Gastrocnemius medialis (tissue), 4 donors: Measurements from ENCODE around the gene IWS1.

ENCODE experiments used
- POLR2A ChIP-seq, 2 donors: fragments of 450-650 bp; IDR thresholded peaks; one replicate each; pipeline ENCODE4 v1.6.1; 2017; ENCODE audit warnings: antibody characterized with exemption in 2 of 2, mild to moderate bottlenecking in 2 of 2, moderate library complexity in 2 of 2
- TF ChIP-seq, protein P1 (sequence below), 5 experiments: fragments of 450-650 bp in 3 of 5; fragments of 200-600 bp in 2 of 5; sonication (generic) in 2 of 5; IDR thresholded peaks in 4 of 5; conservative IDR thresholded peaks in 1 of 5; 1 replicate in 4 of 5; 2 replicates in 1 of 5; pipeline ENCODE4 v1.5.1; 2016 to 2019; ENCODE audit warnings: antibody characterized with exemption in 5 of 5, mild to moderate bottlenecking in 3 of 5, moderate library complexity in 3 of 5

DNA sequence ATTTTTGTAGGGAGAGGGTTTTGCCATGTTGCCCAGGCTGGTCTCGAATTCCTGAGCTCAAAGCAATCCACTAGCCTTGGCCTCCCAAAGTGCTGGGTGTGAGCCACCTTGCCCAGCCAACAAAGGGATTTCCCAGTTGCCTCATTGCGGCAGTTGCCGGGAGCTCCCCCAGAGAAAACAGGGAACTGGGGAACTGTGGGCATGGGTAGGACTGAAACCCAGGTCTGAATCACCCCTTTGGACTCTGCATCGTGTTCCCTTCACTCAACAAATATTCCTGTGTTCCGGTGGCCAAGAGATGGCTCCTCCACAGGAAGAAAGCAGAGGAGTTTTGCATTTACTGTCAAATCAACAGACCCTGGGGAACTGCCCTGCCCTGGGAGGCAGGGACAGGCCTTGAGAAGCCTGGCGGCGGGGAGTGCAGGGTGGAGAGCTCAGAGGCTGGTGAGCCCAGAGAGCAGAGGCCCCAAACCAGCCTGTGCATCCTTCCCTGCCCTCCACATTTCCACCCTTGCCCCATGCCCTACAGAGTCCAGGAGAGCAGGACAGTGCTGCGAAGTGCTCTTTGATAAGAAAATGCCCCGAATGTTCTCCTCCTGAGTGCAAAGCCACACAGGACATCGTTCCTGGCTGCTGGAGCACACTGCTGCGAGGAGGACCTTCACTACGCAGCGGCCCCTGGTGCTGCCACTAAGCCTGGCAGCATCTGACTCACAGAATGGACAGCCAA, 34.1 kb upstream of the IWS1 start:
- TF ChIP-seq, protein P1, sequence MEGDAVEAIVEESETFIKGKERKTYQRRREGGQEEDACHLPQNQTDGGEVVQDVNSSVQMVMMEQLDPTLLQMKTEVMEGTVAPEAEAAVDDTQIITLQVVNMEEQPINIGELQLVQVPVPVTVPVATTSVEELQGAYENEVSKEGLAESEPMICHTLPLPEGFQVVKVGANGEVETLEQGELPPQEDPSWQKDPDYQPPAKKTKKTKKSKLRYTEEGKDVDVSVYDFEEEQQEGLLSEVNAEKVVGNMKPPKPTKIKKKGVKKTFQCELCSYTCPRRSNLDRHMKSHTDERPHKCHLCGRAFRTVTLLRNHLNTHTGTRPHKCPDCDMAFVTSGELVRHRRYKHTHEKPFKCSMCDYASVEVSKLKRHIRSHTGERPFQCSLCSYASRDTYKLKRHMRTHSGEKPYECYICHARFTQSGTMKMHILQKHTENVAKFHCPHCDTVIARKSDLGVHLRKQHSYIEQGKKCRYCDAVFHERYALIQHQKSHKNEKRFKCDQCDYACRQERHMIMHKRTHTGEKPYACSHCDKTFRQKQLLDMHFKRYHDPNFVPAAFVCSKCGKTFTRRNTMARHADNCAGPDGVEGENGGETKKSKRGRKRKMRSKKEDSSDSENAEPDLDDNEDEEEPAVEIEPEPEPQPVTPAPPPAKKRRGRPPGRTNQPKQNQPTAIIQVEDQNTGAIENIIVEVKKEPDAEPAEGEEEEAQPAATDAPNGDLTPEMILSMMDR (IDR thresholded peaks at IDR 0.05 in 4 of 5, conservative IDR thresholded peaks at IDR 0.05 in 1 of 5), result peak in 1 of 5 experiments; percentile 31
- TF ChIP-seq POLR2A (IDR thresholded peaks at IDR 0.05), result no peak
